Erythroblast (primary cell): ENCODE results near the gene ZNF503.

Experiments
- GATA1 ChIP-seq: IDR thresholded peaks from 2 replicates; pipeline ENCODE4 v1.6.1; 2011; ENCODE audit warnings: low read depth, mild to moderate bottlenecking, control low read depth, low read length, moderate library complexity
- POLR2A ChIP-seq: IDR thresholded peaks from 2 replicates; pipeline ENCODE4 v1.6.1; 2011; ENCODE audit warnings: mild to moderate bottlenecking, low read length

DNA sequence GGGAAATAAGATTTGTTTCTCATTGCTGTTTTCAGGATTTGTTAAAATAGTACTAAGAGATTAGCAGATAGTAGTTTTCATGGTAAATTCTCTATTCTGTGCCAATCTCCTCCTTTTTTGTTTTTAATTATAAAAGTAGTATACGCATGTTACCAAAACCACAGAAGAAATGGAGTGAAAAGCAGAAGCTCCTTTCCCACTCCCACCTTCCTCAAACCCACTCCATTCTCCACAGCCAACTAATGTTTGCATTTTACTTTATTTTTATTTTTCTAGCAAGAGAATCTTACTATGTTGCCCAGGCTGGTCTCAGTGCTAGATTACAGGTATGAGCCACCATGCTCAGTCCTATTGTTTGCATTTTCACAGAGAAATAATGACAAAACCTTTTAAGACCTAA, 25.3 kb upstream of the ZNF503 start:
- TF ChIP-seq POLR2A (no peak), GATA1 (no peak)
